HG02798 (cell line): Measurements from ENCODE around the gene RAB24.

Source experiments
- ATAC-seq: cut with Tn5 transposase; IDR thresholded peaks from one replicate; pipeline ENCODE4 v1.9.1; 2021; ENCODE audit warnings: mild to moderate bottlenecking; ENCODE audit not compliant: unreplicated experiment, poor library complexity

The RAB24 gene

GRCh38 chr5:177333420-177334154 lies 30.1 kb upstream of the RAB24 start:
- no peak for ATAC-seq

- no peak for ATAC-seq
Observed at GRCh38 chr5:177332896-177333260, 29.4 kb upstream of the RAB24 start.

- no peak for ATAC-seq
Observed at GRCh38 chr5:177332031-177332895, 28.7 kb upstream of the RAB24 start.

GRCh38 chr5:177330991-177331842 lies 27.7 kb upstream of the RAB24 start:
- ATAC-seq: no peak

- no peak for ATAC-seq
Observed at GRCh38 chr5:177329883-177330282, 26.4 kb upstream of the RAB24 start.

GRCh38 chr5:177328545-177329231 lies 25.2 kb upstream of the RAB24 start:
- ATAC-seq: no peak

- ATAC-seq: no peak
Observed at GRCh38 chr5:177327539-177328522, 24.3 kb upstream of the RAB24 start.

GRCh38 chr5:177325868-177326381 lies 22.4 kb upstream of the RAB24 start:
- no peak for ATAC-seq

GRCh38 chr5:177320879-177321278 lies 17.4 kb upstream of the RAB24 start:
- no peak for ATAC-seq

- no peak for ATAC-seq
Observed at GRCh38 chr5:177319913-177320588, 16.5 kb upstream of the RAB24 start.

GRCh38 chr5:177317959-177318377 lies 14.4 kb upstream of the RAB24 start:
- peak; percentile 48 for ATAC-seq

GRCh38 chr5:177316005-177316404 lies 12.5 kb upstream of the RAB24 start:
- no peak for ATAC-seq

- no peak for ATAC-seq
Observed at GRCh38 chr5:177315411-177315810, 11.9 kb upstream of the RAB24 start.

GRCh38 chr5:177314376-177315342 lies 11.1 kb upstream of the RAB24 start:
- no peak for ATAC-seq

- no peak for ATAC-seq
Observed at GRCh38 chr5:177313561-177314259, 10.2 kb upstream of the RAB24 start.

GRCh38 chr5:177312649-177313181 lies 9.2 kb upstream of the RAB24 start:
- peak; percentile 15 for ATAC-seq
